CD4-positive, alpha-beta memory T cell (primary cell): ENCODE data around the gene PAX9. TPM values are rescaled to one million over a fixed set of nuclear protein-coding genes. Genes with fewer than 3 reads are reported as not detected.

ENCODE experiments used
- CTCF ChIA-PET: fragments of 350-600 bp; sonication (Branson Sonifier 250); formaldehyde crosslinking; loops from one replicate; lab custom pipeline; 2021; ENCODE audit warnings: inconsistent platforms; ENCODE audit not compliant: partially characterized antibody; lab: Charles Lee
- POLR2A ChIA-PET: fragments of 350-600 bp; sonication (Branson Sonifier 250); formaldehyde crosslinking; loops from one replicate; lab custom pipeline; 2021; ENCODE audit not compliant: partially characterized antibody; lab: Charles Lee
- DNase-seq, 5 donors: peaks; one replicate each; pipeline versions ENCODE4 v3.0.0 to v3.0.0-alpha.2; 2020 to 2022; ENCODE audit warnings: mixed read lengths in 1 of 5
- H3K27ac ChIP-seq: one replicate; pipeline ENCODE4 v1.7.0; 2013; ENCODE audit warnings: low read depth, low read length
- H3K27me3 ChIP-seq: 2 replicates; pipeline ENCODE4 v1.7.0; 2013; ENCODE audit warnings: mild to moderate bottlenecking, low read length, moderate library complexity; ENCODE audit not compliant: insufficient read depth
- H3K36me3 ChIP-seq: 2 replicates; pipeline ENCODE4 v1.7.0; 2013; ENCODE audit warnings: mild to moderate bottlenecking, low read length, moderate library complexity; ENCODE audit not compliant: insufficient read depth
- H3K4me1 ChIP-seq: 2 replicates; pipeline ENCODE4 v1.7.0; 2013; ENCODE audit warnings: mild to moderate bottlenecking, low read length, moderate library complexity; ENCODE audit not compliant: insufficient read depth
- H3K4me3 ChIP-seq, 2 donors: one replicate each; pipeline ENCODE4 v1.7.0; 2013; ENCODE audit warnings: low read length in 2 of 2, mild to moderate bottlenecking in 1 of 2
- H3K9me3 ChIP-seq, 2 donors: one replicate each; pipeline ENCODE4 v1.7.0; 2013; ENCODE audit warnings: low read length in 2 of 2, control low read depth in 1 of 2; ENCODE audit not compliant: control insufficient read depth in 1 of 2
- H3K27ac Mint-ChIP-seq, 7 donors: one replicate each; pipeline ENCODE4 v1.8.0; 2020 to 2021; ENCODE audit warnings: mixed read lengths in 7 of 7, mild to moderate bottlenecking in 6 of 7, inconsistent platforms in 3 of 7, moderate library complexity in 3 of 7
- H3K27me3 Mint-ChIP-seq, 2 donors: one replicate each; pipeline ENCODE4 v1.8.0; 2020 to 2021; ENCODE audit warnings: mixed read lengths in 2 of 2
- H3K36me3 Mint-ChIP-seq, 2 donors: one replicate each; pipeline ENCODE4 v1.8.0; 2020 to 2021; ENCODE audit warnings: mixed read lengths in 2 of 2, inconsistent platforms in 1 of 2, mild to moderate bottlenecking in 1 of 2
- H3K4me1 Mint-ChIP-seq, 4 donors: one replicate each; pipeline ENCODE4 v1.8.0; 2020 to 2021; ENCODE audit warnings: mixed read lengths in 4 of 4, mild to moderate bottlenecking in 1 of 4
- H3K4me3 Mint-ChIP-seq, 8 donors: one replicate each; pipeline ENCODE4 v1.8.0; 2020 to 2021; ENCODE audit warnings: mixed read lengths in 8 of 8, mild to moderate bottlenecking in 7 of 8, moderate library complexity in 6 of 8, inconsistent platforms in 3 of 8
- H3K9me3 Mint-ChIP-seq, 8 donors: one replicate each; pipeline ENCODE4 v1.8.0; 2020 to 2021; ENCODE audit warnings: mixed read lengths in 8 of 8, mild to moderate bottlenecking in 5 of 8, inconsistent platforms in 3 of 8, moderate library complexity in 1 of 8
- intact Hi-C: fragments of 100-400 bp; cut with micrococcal nuclease; formaldehyde crosslinking; loops from one replicate; pipeline ENCODE4 v1.15.1; 2023
- polyA plus RNA-seq, 2 donors: library from polyadenylated mRNA; unstranded; fragments of 300-500 nt; fragmentation: Illumina TruSeq; gene quantifications; one replicate each; pipeline ENCODE4 v1.2.3, GENCODE V29; 2021
- total RNA-seq, 2 experiments: library from RNA; stranded (reverse); gene quantifications; one replicate each; pipeline ENCODE4 v1.2.3, GENCODE V29; 2021

PAX9 gene
- total and polyA plus RNA-seq, 4 experiments from 2014 or later: 0.03 TPM; not detected in 3

GRCh38 chr14:36718216-36718615 is 56.6 kb downstream of the PAX9 start:
- Mint-ChIP-seq H3K4me3 (no peak overlapping the region), H3K27me3 (peaks cover 0 to 4% of the 10 kb centered on the region in 2 donors), H3K36me3 (no peaks in the 10 kb centered on the region), H3K4me1 (no peaks in the 10 kb centered on the region), H3K27ac (no peak overlapping the region), H3K9me3 (peaks cover 0 to 4% (median 0%) of the 10 kb centered on the region in 8 donors)
- no peaks in the 10 kb centered on the region for H3K4me1 ChIP-seq
- no peak for DNase-seq
- no peaks in the 10 kb centered on the region for H3K36me3 ChIP-seq
- H3K4me3 ChIP-seq: no peak overlapping the region
- ChIA-PET CTCF (no interaction called here), POLR2A (no interaction called here)
- no peaks in the 10 kb centered on the region for H3K9me3 ChIP-seq
- H3K27ac ChIP-seq: no peak overlapping the region
- intact Hi-C loops: no loop called here
- H3K27me3 ChIP-seq: no peaks in the 10 kb centered on the region

DNA sequence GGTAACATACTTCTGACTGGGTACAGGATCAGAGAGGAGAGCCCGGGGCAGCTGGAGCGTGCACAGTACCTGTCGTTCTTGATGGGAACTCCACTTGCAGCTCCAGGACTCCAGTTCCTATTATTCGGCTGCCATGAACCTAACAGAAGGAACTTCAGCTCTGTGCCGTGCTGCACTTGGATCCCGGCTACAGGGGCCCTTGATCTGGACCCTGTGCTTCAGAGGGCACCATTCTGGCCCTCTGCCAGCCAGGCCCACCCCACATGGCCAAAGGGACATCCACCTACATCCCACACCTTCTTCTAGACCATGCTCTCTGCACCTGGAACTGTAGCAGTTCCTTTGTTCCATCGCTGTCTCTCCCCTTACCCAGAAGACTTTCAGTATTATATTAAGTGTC is 58.2 kb downstream of the PAX9 start:
- Histone ChIP-seq H3K4me1 (no peaks in the 10 kb centered on the region), H3K27me3 (no peaks in the 10 kb centered on the region), H3K36me3 (no peaks in the 10 kb centered on the region), H3K27ac (no peak overlapping the region), H3K4me3 (no peak overlapping the region), H3K9me3 (no peaks in the 10 kb centered on the region)
- POLR2A ChIA-PET: no interaction called here
- Mint-ChIP-seq H3K27ac (no peak overlapping the region), H3K36me3 (no peaks in the 10 kb centered on the region), H3K4me1 (no peaks in the 10 kb centered on the region), H3K27me3 (peaks cover 0 to 3% of the 10 kb centered on the region in 2 donors), H3K9me3 (peaks cover 0 to 4% (median 0%) of the 10 kb centered on the region in 8 donors), H3K4me3 (no peak overlapping the region)
- intact Hi-C loops: no loop called here
- CTCF ChIA-PET: interaction anchor here (1.2 kb wide), 1 partner anchor 9 kb away, joined by 3 read pairs; no protein-coding TSS in a partner anchor
- no peak for DNase-seq

GRCh38 chr14:36720657-36721056 is 59.0 kb downstream of the PAX9 start:
- Mint-ChIP-seq H3K4me3 (no peak overlapping the region), H3K9me3 (peaks cover 0 to 4% (median 2%) of the 10 kb centered on the region in 8 donors), H3K36me3 (no peaks in the 10 kb centered on the region), H3K4me1 (no peaks in the 10 kb centered on the region), H3K27ac (no peak overlapping the region), H3K27me3 (peaks cover 0 to 3% of the 10 kb centered on the region in 2 donors)
- CTCF ChIA-PET: interaction anchor here (1.2 kb wide), 1 partner anchor 8 kb away, joined by 3 read pairs; no protein-coding TSS in a partner anchor
- no peaks in the 10 kb centered on the region for H3K36me3 ChIP-seq
- intact Hi-C loops: no loop called here
- H3K4me3 ChIP-seq: no peak overlapping the region
- no peaks in the 10 kb centered on the region for H3K4me1 ChIP-seq
- no peaks in the 10 kb centered on the region for H3K9me3 ChIP-seq
- no peaks in the 10 kb centered on the region for H3K27me3 ChIP-seq
- no peak for DNase-seq
- H3K27ac ChIP-seq: no peak overlapping the region
- POLR2A ChIA-PET: no interaction called here

DNA sequence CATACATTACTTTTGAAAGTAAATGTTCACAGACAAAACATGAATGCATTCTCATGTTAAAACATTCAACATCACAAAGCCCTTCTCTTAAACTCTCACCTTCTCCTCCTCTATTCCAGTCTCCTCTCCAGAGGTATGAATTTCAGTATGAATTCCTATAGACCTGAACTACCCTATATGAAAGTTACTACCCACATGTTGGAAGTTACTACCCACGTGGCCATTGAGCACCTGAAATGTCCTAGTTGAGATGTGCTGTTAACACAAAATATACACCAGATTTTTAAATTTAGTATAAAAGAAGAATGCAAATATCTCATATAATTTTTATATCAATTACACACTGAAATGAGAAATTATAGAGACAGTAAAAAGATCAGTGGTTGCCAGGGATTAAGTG is 60.2 kb downstream of the PAX9 start:
- no peak overlapping the region for H3K27ac Mint-ChIP-seq
- H3K36me3 Mint-ChIP-seq: no peaks in the 10 kb centered on the region
- intact Hi-C loops: no loop called here
- H3K4me1 Mint-ChIP-seq: no peaks in the 10 kb centered on the region
- DNase-seq: no peak
- Histone ChIP-seq H3K9me3 (no peaks in the 10 kb centered on the region), H3K4me1 (no peaks in the 10 kb centered on the region), H3K36me3 (no peaks in the 10 kb centered on the region), H3K27me3 (no peaks in the 10 kb centered on the region), H3K27ac (no peak overlapping the region), H3K4me3 (no peak overlapping the region)
- peaks cover 0 to 4% (median 2%) of the 10 kb centered on the region in 8 donors for H3K9me3 Mint-ChIP-seq
- H3K4me3 Mint-ChIP-seq: no peak overlapping the region
- POLR2A ChIA-PET: no interaction called here
- CTCF ChIA-PET: no interaction called here
- H3K27me3 Mint-ChIP-seq: peaks cover 0 to 3% of the 10 kb centered on the region in 2 donors

- Histone ChIP-seq H3K4me1 (no peaks in the 10 kb centered on the region), H3K27me3 (no peaks in the 10 kb centered on the region), H3K36me3 (no peaks in the 10 kb centered on the region), H3K27ac (no peak overlapping the region), H3K9me3 (no peaks in the 10 kb centered on the region), H3K4me3 (no peak overlapping the region)
- intact Hi-C loops: no loop called here
- Mint-ChIP-seq H3K27me3 (peaks cover 0 to 3% of the 10 kb centered on the region in 2 donors), H3K4me1 (no peaks in the 10 kb centered on the region), H3K27ac (no peak overlapping the region), H3K36me3 (no peaks in the 10 kb centered on the region), H3K9me3 (peaks cover 0 to 4% (median 2%) of the 10 kb centered on the region in 8 donors), H3K4me3 (no peak overlapping the region)
- ChIA-PET CTCF (no interaction called here), POLR2A (no interaction called here)
- no peak for DNase-seq
Observed at GRCh38 chr14:36723530-36723929, 61.9 kb downstream of the PAX9 start.

DNA sequence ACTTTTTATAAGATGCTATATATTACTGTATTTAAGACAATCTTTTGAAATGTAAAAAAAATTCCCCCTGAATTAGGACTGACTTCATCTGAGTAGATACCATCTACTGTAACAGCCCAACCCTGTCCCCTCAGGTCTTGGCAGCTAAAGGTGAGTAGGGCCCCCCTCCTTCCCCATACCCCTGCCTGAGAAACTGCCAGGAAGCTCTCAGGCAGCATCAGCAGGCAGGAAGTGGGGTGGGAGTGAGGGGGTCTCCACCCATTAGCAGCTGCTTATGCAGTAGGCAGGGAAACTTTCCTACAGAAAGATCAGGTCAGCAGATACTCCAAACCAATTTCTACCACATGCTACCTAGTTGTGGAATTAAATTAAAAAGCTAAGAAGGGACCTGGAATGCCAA is 62.5 kb downstream of the PAX9 start:
- H3K9me3 ChIP-seq: no peaks in the 10 kb centered on the region
- H3K36me3 ChIP-seq: no peaks in the 10 kb centered on the region
- no peak for DNase-seq
- H3K4me1 ChIP-seq: no peaks in the 10 kb centered on the region
- CTCF ChIA-PET: no interaction called here
- no peak overlapping the region for H3K4me3 ChIP-seq
- no peak overlapping the region for H3K4me3 Mint-ChIP-seq
- H3K27ac Mint-ChIP-seq: no peak overlapping the region
- H3K27me3 Mint-ChIP-seq: peaks cover 0 to 3% of the 10 kb centered on the region in 2 donors
- no peak overlapping the region for H3K27ac ChIP-seq
- intact Hi-C loops: no loop called here
- H3K27me3 ChIP-seq: no peaks in the 10 kb centered on the region
- no peaks in the 10 kb centered on the region for H3K36me3 Mint-ChIP-seq
- POLR2A ChIA-PET: no interaction called here
- H3K4me1 Mint-ChIP-seq: no peaks in the 10 kb centered on the region
- H3K9me3 Mint-ChIP-seq: peaks cover 0 to 4% (median 2%) of the 10 kb centered on the region in 8 donors

DNA sequence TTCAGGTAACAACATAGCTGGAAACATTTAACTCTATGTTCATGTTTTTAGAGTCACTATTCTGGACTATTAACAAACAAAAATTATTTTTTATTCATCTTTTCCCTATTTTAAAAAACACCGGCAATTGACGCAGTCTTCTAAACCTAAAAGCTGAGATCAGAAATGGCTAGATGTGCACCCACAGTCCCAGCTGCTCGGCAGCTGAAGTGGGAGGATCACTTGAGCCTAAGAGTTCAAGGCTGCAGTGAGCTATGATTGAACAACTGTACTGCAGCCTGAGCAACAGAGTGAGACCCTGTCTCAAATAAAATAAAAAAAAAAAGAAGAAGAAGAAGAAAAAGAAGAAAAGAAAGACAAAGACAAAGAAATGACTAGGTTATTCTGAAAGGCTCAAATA is 64.5 kb downstream of the PAX9 start:
- H3K4me1 ChIP-seq: no peaks in the 10 kb centered on the region
- Mint-ChIP-seq H3K4me3 (no peak overlapping the region), H3K36me3 (no peaks in the 10 kb centered on the region), H3K4me1 (no peaks in the 10 kb centered on the region), H3K27ac (no peak overlapping the region), H3K9me3 (peaks cover 0 to 3% (median 2%) of the 10 kb centered on the region in 8 donors), H3K27me3 (peaks cover 0 to 3% of the 10 kb centered on the region in 2 donors)
- no peaks in the 10 kb centered on the region for H3K9me3 ChIP-seq
- H3K27ac ChIP-seq: no peak overlapping the region
- no peaks in the 10 kb centered on the region for H3K27me3 ChIP-seq
- ChIA-PET POLR2A (no interaction called here), CTCF (no interaction called here)
- H3K4me3 ChIP-seq: no peak overlapping the region
- DNase-seq: no peak
- intact Hi-C loops: no loop called here
- H3K36me3 ChIP-seq: no peaks in the 10 kb centered on the region
